Upper lobe of left lung (tissue), 6 donors: Measurements from ENCODE around the gene PPP6R2. TPM values are rescaled to one million over a fixed set of nuclear protein-coding genes. Genes with fewer than 3 reads are reported as not detected.

ENCODE experiments used
- ATAC-seq, 2 donors: fragments of 200-7000 bp; cut with Tn5 transposase; one replicate each; pipeline ENCODE4 v1.9.1; 2022; ENCODE audit warnings: mild to moderate bottlenecking in 2 of 2, moderate library complexity in 2 of 2; ENCODE audit not compliant: low FRiP score in 2 of 2
- DNase-seq, 2 donors: peaks; one replicate each; pipeline ENCODE4 v3.0.0-alpha.2; 2019 to 2020
- H3K27ac ChIP-seq, 4 donors: fragments of 200-600 bp; sonication (generic); one replicate each; pipeline ENCODE4 v1.5.1; 2016 to 2019
- H3K27me3 ChIP-seq, 4 donors: fragments of 200-600 bp; sonication (generic); one replicate each; pipeline ENCODE4 v1.5.1; 2017 to 2019
- H3K36me3 ChIP-seq, 4 donors: fragments of 200-600 bp; sonication (generic); one replicate each; pipeline ENCODE4 v1.5.1; 2016 to 2019
- H3K4me1 ChIP-seq, 4 donors: fragments of 200-600 bp; sonication (generic); one replicate each; pipeline ENCODE4 v1.5.1; 2018 to 2019
- H3K4me3 ChIP-seq, 4 donors: fragments of 200-600 bp; sonication (generic); one replicate each; pipeline ENCODE4 v1.5.1; 2017 to 2019; ENCODE audit warnings: mild to moderate bottlenecking in 2 of 4, moderate library complexity in 1 of 4
- H3K9me3 ChIP-seq, 4 donors: fragments of 200-600 bp; sonication (generic); one replicate each; pipeline ENCODE4 v1.5.1; 2018 to 2019
- EP300 ChIP-seq, 4 donors: sonication (generic); formaldehyde crosslinking; IDR thresholded peaks; one replicate each; pipeline ENCODE4 v1.5.1; 2017; ENCODE audit warnings: antibody characterized with exemption in 4 of 4, control low read depth in 2 of 4
- POLR2A ChIP-seq, 4 donors: fragments of 450-650 bp; IDR thresholded peaks; one replicate each; pipeline ENCODE4 v1.5.1; 2016 to 2017; ENCODE audit warnings: antibody characterized with exemption in 4 of 4, mild to moderate bottlenecking in 2 of 4
- POLR2AphosphoS5 ChIP-seq, 2 donors: sonication (generic); formaldehyde crosslinking; IDR thresholded peaks; one replicate each; pipeline ENCODE4 v1.5.1; 2017; ENCODE audit warnings: antibody characterized with exemption in 2 of 2
- WGBS, 2 donors: methylation state at CpG; one replicate each; pipeline ENCODE4 v1.1.5; 2017 to 2018; 5-methylcytosine and 5-hydroxymethylcytosine counted together
- total RNA-seq, 6 donors: library from RNA; depleted of rRNA in 4 of 6; stranded (reverse); fragments of >200 nt in 4 of 6; gene quantifications; one replicate each; pipeline versions ENCODE4 v1.1.0 to v1.2.1, GENCODE V29; 2016 to 2021
- TF ChIP-seq, protein P1 (sequence below), 6 experiments: fragments of 450-650 bp in 4 of 6; fragments of 200-600 bp in 2 of 6; sonication (generic) in 2 of 6; IDR thresholded peaks; one replicate each; pipeline ENCODE4 v1.5.1; 2016 to 2019; ENCODE audit warnings: antibody characterized with exemption in 6 of 6
- donor health status: DM: no; HTN: no; CAD: no; lungs with moderate emphysema.
- donor health status: DM: no; HTN: yes; CAD: no; lungs with severe emphysema.

PPP6R2 gene
- total RNA-seq, 6 donors from 2014 or later, result 53.0 to 264 (median 63.8) TPM

- no peak for ATAC-seq
- H3K4me1 ChIP-seq, result peaks cover 0 to 5% (median 0%) of the 10 kb centered on the region in 4 donors
- 89 to 90% methylated on average over 14 to 30 of the region's 31 CpGs for WGBS, 2 donors
Measured at GRCh38 chr22:50489363-50490243, 146.5 kb downstream of the PPP6R2 start.

GRCh38 chr22:50490531-50491308, 147.6 kb downstream of the PPP6R2 start:
- 54 to 57% methylated on average over 26 to 27 of the region's 27 CpGs for WGBS, 2 donors
- ATAC-seq (no peak), DNase-seq (peak in 1 of 2 donors; percentile 46)
- TF ChIP-seq, protein P1, sequence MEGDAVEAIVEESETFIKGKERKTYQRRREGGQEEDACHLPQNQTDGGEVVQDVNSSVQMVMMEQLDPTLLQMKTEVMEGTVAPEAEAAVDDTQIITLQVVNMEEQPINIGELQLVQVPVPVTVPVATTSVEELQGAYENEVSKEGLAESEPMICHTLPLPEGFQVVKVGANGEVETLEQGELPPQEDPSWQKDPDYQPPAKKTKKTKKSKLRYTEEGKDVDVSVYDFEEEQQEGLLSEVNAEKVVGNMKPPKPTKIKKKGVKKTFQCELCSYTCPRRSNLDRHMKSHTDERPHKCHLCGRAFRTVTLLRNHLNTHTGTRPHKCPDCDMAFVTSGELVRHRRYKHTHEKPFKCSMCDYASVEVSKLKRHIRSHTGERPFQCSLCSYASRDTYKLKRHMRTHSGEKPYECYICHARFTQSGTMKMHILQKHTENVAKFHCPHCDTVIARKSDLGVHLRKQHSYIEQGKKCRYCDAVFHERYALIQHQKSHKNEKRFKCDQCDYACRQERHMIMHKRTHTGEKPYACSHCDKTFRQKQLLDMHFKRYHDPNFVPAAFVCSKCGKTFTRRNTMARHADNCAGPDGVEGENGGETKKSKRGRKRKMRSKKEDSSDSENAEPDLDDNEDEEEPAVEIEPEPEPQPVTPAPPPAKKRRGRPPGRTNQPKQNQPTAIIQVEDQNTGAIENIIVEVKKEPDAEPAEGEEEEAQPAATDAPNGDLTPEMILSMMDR (IDR thresholded peaks at IDR 0.05), result no peak
- TF ChIP-seq POLR2A (IDR thresholded peaks at IDR 0.05) (no peak), EP300 (IDR thresholded peaks at IDR 0.05) (no peak), POLR2AphosphoS5 (IDR thresholded peaks at IDR 0.05) (no peak)
- Histone ChIP-seq H3K4me3 (no peak overlapping the region), H3K27ac (no peak overlapping the region), H3K9me3 (no peaks in the 10 kb centered on the region), H3K36me3 (no peaks in the 10 kb centered on the region), H3K4me1 (peaks cover 0 to 5% (median 0%) of the 10 kb centered on the region in 4 donors), H3K27me3 (no peaks in the 10 kb centered on the region)

More at GRCh38 chr22:50489363-50490243, 146.5 kb downstream of the PPP6R2 start:
- Histone ChIP-seq H3K27me3 (no peaks in the 10 kb centered on the region), H3K4me3 (no peak overlapping the region), H3K36me3 (no peaks in the 10 kb centered on the region), H3K27ac (no peak overlapping the region), H3K9me3 (no peaks in the 10 kb centered on the region)
- peak in 1 of 2 donors; percentile 65 for DNase-seq
- no peak for TF ChIP-seq POLR2A (IDR thresholded peaks at IDR 0.05)

Other genes starting within 250 kb of the PPP6R2 start
- 10 to 100 TPM in 3 of 6 donors, 1 to 10 TPM in 3; 1.9 to 16.8 (median 7.1) TPM for gene PANX2, start 172.6 kb upstream of the PPP6R2 start, total RNA-seq
- gene TRABD, start 157.4 kb upstream of the PPP6R2 start, total RNA-seq, result 10 to 100 TPM; 32.9 to 88.0 (median 56.3) TPM
- 100 to 1,000 TPM in 1 of 6 donors, 10 to 100 TPM in 5; 23.1 to 102 (median 28.9) TPM for gene SELENOO, start 142.3 kb upstream of the PPP6R2 start, total RNA-seq
- 100 to 1,000 TPM in 2 of 6 donors, 10 to 100 TPM in 4; 43.2 to 216 (median 52.4) TPM for gene TUBGCP6, start 98.3 kb upstream of the PPP6R2 start, total RNA-seq
- 100 to 1,000 TPM in 1 of 6 donors, 10 to 100 TPM in 5; 33.0 to 202 (median 53.1) TPM for gene HDAC10, start 92.1 kb upstream of the PPP6R2 start, total RNA-seq
- 10 to 100 TPM in 3 of 6 donors, 1 to 10 TPM in 3; 3.1 to 19.2 (median 10.1) TPM for gene MAPK12, start 81.6 kb upstream of the PPP6R2 start, total RNA-seq
- gene MAPK11, start 72.9 kb upstream of the PPP6R2 start, total RNA-seq, result 10 to 100 TPM in 1 of 6 donors, 1 to 10 TPM in 5; 3.1 to 27.3 (median 8.6) TPM
- 100 to 1,000 TPM; 218 to 407 (median 313) TPM for gene PLXNB2, start 35.7 kb upstream of the PPP6R2 start, total RNA-seq
- gene DENND6B, start 16.3 kb upstream of the PPP6R2 start, total RNA-seq, result 10 to 100 TPM in 5 of 6 donors, 1 to 10 TPM in 1; 9.5 to 24.1 (median 12.7) TPM
- 100 to 1,000 TPM in 1 of 6 donors, 10 to 100 TPM in 5; 44.6 to 117 (median 75.7) TPM for gene SBF1, start 131.7 kb downstream of the PPP6R2 start, total RNA-seq
- gene ADM2, start 138.2 kb downstream of the PPP6R2 start, total RNA-seq, result 1 to 10 TPM in 4 of 6 donors, under 1 TPM in 2; 0.30 to 3.1 (median 1.6) TPM
- not detected for gene MIOX, start 143.5 kb downstream of the PPP6R2 start, total RNA-seq
- gene LMF2, start 164.4 kb downstream of the PPP6R2 start, total RNA-seq, result 10 to 100 TPM; 36.0 to 87.4 (median 77.4) TPM
- gene NCAPH2, start 164.9 kb downstream of the PPP6R2 start, total RNA-seq, result 100 to 1,000 TPM in 1 of 6 donors, 10 to 100 TPM in 5; 55.4 to 104 (median 62.2) TPM
- gene SCO2, start 182.3 kb downstream of the PPP6R2 start, total RNA-seq, result 10 to 100 TPM in 2 of 6 donors, 1 to 10 TPM in 3, not detected in 1; 1.7 to 14.0 (median 9.2) TPM
- gene TYMP, start 186.7 kb downstream of the PPP6R2 start, total RNA-seq, result 100 to 1,000 TPM; 162 to 346 (median 248) TPM
- gene KLHDC7B, start 202.6 kb downstream of the PPP6R2 start, total RNA-seq, result 1 to 10 TPM in 2 of 6 donors, under 1 TPM in 2, not detected in 2; 0.39 to 1.5 (median 0.81) TPM
- gene SYCE3, start 219.6 kb downstream of the PPP6R2 start, total RNA-seq, result 1 to 10 TPM in 1 of 6 donors, not detected in 5; 3.4 TPM
- 10 to 100 TPM in 5 of 6 donors, 1 to 10 TPM in 1; 7.3 to 54.5 (median 19.4) TPM for gene CPT1B, start 235.1 kb downstream of the PPP6R2 start, total RNA-seq
- gene CHKB, start 239.5 kb downstream of the PPP6R2 start, total RNA-seq, result 100 to 1,000 TPM in 2 of 6 donors, 10 to 100 TPM in 4; 42.7 to 294 (median 87.8) TPM